GM21717 (cell line): Measurements from ENCODE around the gene COL18A1.
"Not testable (repeated sequence)": the region's sequence is repeated elsewhere in the genome, so short reads cannot be mapped to it uniquely, and the experiment has no call there.

Source experiments
- ATAC-seq: cut with Tn5 transposase; IDR thresholded peaks from one replicate; pipeline ENCODE4 v1.9.1; 2021; ENCODE audit warnings: mild to moderate bottlenecking, moderate library complexity; ENCODE audit not compliant: unreplicated experiment

The COL18A1 gene

DNA sequence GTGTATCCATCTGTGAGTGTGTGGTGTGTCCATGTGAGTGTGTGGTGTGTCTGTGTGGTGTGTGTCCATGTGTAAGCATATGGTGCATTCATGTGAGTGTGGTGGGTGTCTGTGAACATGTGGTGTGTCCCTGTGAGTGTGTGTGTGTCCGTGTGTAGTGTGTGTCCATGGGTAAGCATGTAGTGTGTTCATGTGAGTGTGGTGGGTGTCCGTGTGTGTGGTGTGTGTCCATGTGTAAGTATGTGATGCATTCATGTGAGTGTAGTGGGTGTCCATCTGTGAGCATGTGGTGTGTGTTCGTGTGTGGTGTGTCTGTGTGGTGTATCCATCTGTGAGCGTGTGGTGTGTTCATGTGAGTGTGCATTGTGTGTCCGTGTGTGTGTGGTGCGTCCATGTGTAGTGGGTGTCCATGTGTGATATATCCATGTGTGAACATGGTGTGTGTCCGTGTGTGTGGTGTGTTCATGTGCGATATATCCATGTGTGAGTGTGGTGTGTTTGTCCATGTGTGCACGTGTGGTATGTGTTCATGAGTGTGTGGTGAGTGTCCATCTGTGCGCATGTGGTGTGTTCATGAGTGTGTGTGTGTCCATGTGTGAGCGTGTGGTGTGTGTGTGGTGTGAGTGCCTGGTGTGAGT is 124.9 kb downstream of the COL18A1 start:
- no peak for ATAC-seq

DNA sequence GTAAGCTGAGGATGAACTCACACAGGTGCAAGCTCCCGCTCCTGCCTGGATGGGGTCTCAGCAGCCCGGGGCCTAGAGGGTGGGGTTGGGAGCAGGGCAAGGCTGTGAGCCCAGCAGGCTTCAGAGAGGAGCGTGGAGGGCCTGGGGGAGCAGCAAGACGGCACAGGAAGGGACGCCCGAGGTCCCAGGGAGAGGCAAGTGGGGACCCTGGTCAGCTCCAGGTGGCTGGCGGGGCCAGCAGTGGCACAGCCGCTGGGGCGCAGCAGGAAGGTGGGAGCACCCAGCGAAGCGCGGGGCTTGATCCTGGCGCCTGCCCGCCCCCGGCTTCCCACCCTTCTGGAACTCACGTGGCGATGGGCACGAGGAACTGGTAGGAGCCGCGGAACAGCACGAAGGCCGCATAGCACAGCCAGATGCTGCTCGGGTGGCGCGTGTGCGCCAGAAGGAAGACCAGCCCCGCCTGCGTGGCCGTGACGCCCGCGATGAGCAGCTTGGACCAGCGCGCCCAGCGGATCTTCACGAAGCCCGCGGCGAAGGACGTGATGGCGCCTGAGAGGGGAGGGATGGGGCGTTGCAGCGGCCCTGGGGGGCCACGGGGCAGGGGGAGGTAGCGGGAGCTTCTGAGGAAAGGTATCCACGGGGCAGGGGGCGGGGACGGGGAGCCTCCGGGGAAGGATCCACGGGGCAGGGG is 125.6 kb downstream of the COL18A1 start:
- ATAC-seq, result no peak

- ATAC-seq, result not testable (repeated sequence)
These were observed 126.1 kb downstream of the COL18A1 start for GRCh38 chr21:45531114-45531392.

DNA sequence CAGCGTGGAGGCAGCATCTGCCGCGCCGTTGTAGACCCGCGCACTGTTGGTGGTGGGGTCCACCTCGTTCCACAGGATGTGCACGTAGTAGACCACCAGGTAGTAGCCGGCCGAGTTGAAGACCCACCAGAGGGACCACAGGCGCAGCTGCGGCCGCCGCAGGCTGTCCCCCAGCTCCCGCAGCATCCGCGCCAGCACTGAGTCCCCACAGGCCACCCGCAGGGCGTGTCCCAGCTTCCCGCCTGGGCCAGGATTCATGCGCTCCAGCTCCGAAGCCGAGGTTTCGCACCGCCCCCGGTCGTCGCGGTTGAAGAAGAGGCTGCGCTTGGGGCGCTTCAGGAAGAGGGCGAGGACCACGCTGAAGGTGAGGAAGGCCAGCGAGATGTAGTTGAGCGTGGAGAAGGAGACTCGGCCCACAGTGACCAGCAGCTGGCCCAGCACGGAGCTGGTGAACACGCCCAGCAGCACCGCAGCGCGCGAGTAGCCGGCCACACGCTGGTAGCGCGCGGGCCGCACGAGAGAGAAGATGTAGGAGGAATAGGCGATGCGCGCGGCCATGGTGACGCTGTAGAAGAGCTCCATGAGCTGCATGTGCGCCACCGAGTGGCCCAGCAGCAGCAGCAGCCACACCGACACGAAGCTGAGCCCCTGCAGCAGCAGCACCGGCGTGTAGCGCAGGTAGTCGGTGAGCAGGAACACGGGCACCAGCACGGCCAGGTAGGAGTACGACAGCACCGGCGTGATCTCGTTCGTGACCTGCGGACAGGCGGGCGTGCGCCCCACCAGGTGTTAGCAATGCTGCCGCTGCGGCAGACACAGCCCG is 126.6 kb downstream of the COL18A1 start:
- no peak for ATAC-seq

- no peak for ATAC-seq
These were observed 127.9 kb downstream of the COL18A1 start for GRCh38 chr21:45532826-45533360.

DNA sequence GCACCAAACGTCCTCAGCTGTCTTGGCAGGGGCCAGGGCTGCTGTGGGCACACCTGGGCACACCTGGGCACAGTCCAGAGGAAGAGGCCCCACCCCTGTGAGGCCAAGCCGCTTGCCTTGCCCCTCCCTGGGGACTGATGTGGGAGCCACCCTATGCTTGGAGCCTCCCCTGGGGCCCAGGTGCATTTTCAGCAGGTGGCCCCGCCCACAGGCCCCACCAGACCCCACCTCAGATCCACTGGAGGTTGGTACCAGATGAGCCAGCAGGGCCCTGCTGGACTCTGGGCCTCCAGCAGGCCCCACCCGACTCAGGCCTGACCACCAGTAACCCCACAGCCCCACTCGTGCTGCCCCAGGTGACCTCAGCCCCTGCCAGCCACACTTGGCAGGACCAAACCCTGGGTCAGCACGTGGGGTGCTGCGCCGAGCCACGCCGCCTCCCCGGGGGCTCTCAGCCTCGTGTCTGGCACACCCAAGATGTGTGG is 128.4 kb downstream of the COL18A1 start:
- ATAC-seq, result no peak

DNA sequence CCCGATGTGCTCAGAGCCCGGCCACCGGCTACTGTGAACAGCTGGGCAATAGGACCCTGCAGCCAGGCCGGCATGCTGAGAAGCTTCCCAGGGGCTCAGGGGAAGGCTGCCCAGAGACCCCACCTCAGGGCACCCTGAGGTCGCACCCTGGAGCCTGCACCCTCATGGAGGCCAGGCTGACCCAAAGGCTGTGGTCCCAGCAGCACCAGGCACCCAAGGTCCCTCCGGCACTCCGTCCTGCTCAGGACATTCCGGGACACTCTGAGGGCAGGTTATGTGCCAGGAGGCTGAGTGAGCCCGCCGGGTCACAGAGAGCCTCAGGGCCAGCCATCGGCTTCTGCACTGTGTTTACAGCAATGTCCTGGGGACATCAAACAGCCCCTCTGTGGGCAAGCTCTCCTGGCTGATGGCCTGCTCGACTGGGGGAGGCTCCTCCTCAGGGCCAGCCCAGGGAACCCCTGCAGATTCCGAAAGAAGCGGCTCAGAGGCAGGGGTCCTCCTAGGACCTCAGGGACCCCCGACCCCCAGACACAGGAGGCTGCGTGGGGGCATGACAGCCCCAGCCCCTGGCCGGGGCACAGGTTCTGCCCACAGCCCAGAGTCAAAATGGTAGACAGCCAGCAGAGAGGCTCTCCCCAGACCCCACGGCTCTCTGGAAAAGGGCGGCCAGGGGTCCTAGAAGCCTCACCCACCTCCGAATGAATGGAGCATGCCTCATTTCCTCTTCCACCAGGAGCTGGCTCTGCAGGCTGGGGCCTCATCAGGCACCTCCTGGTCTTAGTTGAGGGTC is 129.1 kb downstream of the COL18A1 start:
- no peak for ATAC-seq

GRCh38 chr21:45534636-45535331 is 129.8 kb downstream of the COL18A1 start:
- no peak for ATAC-seq

DNA sequence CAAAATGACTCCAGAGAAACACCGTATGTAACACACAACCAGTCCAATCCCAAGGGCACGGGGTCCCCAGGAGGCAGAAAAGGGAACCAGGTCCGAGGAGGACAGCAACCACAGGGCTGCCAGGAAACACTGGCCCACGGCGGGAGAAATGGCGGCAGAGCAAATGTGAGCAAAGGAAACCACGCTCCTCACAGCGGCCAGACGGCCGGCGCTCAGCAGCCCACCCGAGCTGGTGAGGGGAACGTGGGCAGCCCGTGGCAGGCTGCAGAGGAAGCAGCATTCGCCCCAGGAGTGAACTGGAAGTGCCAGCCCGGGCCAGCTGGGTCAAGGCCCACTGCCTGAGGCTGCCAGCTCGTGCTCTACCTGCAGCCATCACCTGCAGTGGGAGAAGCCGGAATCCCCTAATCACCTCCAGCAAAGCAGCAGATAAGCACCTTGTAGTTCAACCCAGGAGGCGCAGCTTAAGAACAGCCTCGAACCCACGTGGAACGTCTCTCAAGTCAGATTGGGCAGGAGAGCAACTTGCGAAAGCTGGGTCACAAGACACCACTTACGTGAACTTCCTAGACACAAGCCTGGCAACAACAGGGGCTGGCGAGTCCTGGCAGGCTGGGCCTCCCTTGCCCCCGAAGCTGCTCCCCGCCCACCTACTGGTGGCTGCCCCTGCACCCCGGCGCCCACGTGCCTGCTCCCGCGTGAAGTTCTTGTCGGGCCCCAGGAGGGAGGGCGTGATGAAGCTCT is 130.5 kb downstream of the COL18A1 start:
- ATAC-seq, result no peak

GRCh38 chr21:45536301-45537081 is 131.5 kb downstream of the COL18A1 start:
- no peak for ATAC-seq

- ATAC-seq, result no peak
These were observed 132.3 kb downstream of the COL18A1 start for GRCh38 chr21:45537111-45537745.

GRCh38 chr21:45537746-45538291 is 132.9 kb downstream of the COL18A1 start:
- no peak for ATAC-seq

DNA sequence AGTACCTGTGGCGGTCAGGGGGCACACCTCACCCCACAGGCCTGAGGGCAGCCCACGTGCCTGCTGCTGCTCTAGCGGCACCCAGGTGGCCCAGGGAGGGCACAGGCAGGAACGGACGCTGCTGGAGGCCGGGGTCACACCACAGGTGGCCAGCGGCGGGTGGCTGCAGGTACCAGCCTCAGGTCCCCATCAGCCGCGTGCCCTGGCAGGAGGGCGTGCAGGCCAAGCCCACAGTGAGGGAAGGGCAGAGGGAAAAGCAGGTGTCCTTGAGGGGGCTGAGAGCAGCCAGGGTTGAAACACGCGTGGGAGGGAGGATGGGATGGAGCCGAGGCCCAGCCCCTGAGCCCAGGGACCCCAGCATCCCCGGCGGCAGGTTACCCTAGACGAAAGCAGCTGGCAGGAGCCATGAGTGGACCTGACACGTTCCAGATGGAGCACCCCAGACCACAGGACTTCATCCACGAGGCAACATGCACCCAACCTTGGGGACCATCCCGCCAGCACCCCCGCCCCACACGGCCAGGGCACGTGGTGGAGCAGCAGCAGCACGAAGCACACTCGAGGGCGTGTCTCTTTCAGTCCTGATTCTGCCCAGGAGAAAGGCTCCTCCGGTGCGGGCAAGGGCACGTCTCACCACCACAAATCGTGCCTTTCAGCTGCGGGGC is 133.5 kb downstream of the COL18A1 start:
- ATAC-seq, result no peak

DNA sequence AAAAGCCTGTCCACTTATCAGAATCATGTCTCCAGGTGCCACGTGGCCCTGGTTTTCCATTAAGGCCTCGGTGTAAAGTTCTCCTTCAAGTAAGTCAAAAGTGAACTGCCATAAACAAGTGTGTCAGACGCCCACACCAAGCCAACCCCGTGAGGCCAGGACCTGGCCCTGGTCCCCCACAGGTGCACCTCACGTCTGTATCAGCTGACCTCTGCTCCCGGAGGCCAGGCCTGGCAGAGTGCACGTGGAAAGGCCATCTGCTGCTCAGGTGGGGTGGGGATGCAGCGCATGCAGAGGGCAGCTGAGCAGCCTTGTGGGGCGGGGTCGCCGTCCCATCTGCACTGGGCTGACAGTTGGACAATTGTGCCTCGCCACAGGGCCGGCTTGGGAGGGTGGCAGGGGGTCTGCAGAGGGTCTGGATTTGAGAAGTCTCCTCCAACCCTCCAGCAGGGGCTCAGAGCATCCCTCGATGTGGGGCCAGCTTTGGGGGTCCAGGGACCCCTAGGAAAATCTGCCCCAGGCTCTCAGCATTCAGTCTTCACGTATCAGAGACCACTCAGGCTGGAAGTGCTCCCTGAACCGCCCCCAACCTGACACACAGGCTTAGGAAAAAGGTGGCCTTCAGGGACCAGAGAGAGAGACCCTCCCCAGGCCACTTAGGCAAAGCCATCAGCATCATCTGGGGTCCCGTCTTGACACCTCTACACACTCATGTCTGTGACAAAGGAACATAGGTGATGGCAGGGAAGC is 134.3 kb downstream of the COL18A1 start:
- no peak for ATAC-seq

GRCh38 chr21:45539796-45540600 is 135.0 kb downstream of the COL18A1 start:
- ATAC-seq, result no peak

GRCh38 chr21:45540601-45540970 is 135.6 kb downstream of the COL18A1 start:
- ATAC-seq, result no peak
